Kidney (tissue), 14 donors: ENCODE measurements around the gene C7. TPM values are rescaled to one million over a fixed set of nuclear protein-coding genes. Genes with fewer than 3 reads are reported as not detected.

ENCODE experiments used
- DNase-seq, 5 donors: peaks; one replicate each; pipeline ENCODE4 v3.0.0-alpha.2; 2013 to 2020
- FAIRE-seq: peaks from 2 replicates; lab custom pipeline; 2012; peaks lifted over from hg19 to GRCh38; lab: Jason Lieb, UNC
- H3K27ac ChIP-seq, 2 donors: one replicate each; pipeline ENCODE4 v1.7.0; 2013; ENCODE audit warnings: low read depth in 2 of 2, low read length in 2 of 2, inconsistent platforms in 1 of 2
- H3K27me3 ChIP-seq: one replicate; pipeline ENCODE4 v1.7.1; 2013; ENCODE audit warnings: low read length, inconsistent platforms; ENCODE audit not compliant: control insufficient read depth, insufficient read depth
- H3K36me3 ChIP-seq, 3 donors: one replicate each; pipeline versions ENCODE4 v1.7.0 to v1.7.1; 2013; ENCODE audit warnings: low read length in 3 of 3, control low read depth in 1 of 3, inconsistent platforms in 1 of 3; ENCODE audit not compliant: insufficient read depth in 3 of 3, control insufficient read depth in 2 of 3
- H3K4me1 ChIP-seq, 3 donors: one replicate each; pipeline versions ENCODE4 v1.7.0 to v1.7.1; 2013; ENCODE audit warnings: low read length in 3 of 3, inconsistent platforms in 1 of 3, low read depth in 1 of 3; ENCODE audit not compliant: control insufficient read depth in 2 of 3, insufficient read depth in 2 of 3
- H3K4me3 ChIP-seq, 3 donors: one replicate each; pipeline versions ENCODE4 v1.7.0 to v1.8.1; 2013; ENCODE audit warnings: low read length in 3 of 3, control low read depth in 1 of 3, inconsistent platforms in 1 of 3
- H3K9ac ChIP-seq, 3 donors: one replicate each; pipeline versions ENCODE4 v1.7.0 to v1.7.1; 2013; ENCODE audit warnings: low read length in 3 of 3, control low read depth in 1 of 3, inconsistent platforms in 1 of 3
- H3K9me3 ChIP-seq, 3 donors: one replicate each; pipeline versions ENCODE4 v1.7.0 to v1.7.1; 2013; ENCODE audit warnings: low read length in 3 of 3, control low read depth in 1 of 3, inconsistent platforms in 1 of 3; ENCODE audit not compliant: control insufficient read depth in 2 of 3, insufficient read depth in 1 of 3
- CTCF ChIP-seq: IDR thresholded peaks from 3 replicates; pipeline ENCODE4 v1.5.1; 2012; ENCODE audit warnings: mild to moderate bottlenecking, moderate library complexity, borderline replicate concordance; ENCODE audit not compliant: insufficient read depth; ENCODE audit errors: extremely low read depth
- intact Hi-C: fragments of 100-400 bp; cut with DNase I; formaldehyde crosslinking; loops from one replicate; pipeline ENCODE4 v1.11.1; 2022
- polyA plus RNA-seq: library from polyadenylated mRNA; stranded (reverse); fragments of 350-450 nt; fragmentation: Illumina TruSeq; extraction: RNeasy Lipid Tissue Mini Kit (QIAGEN cat#74804); gene quantifications from one replicate; pipeline ENCODE4 v1.2.3, GENCODE V29; 2014; ENCODE audit warnings: low read depth, low replicate concordance; ENCODE audit not compliant: insufficient read depth
- total RNA-seq: library from RNA; stranded (reverse); fragmentation: NEBNext Ultra II Directional; extraction: Animal tissue kit (Norgen Biotek cat#: 25700); gene quantifications from one replicate; pipeline ENCODE4 v1.2.1, GENCODE V29; 2021
- donor health status: control.
- donor health status: control.
- donor health status: control.
- donor health status: control.
- donor health status: control.
- donor health status: DM: yes; HTN: yes; CAD: no.
- donor health status: Normal renal cell carcinoma (clear cell type).

The C7 gene
- total and polyA plus RNA-seq, 2 donors from 2014 or later, result 158 to 849 TPM

DNA sequence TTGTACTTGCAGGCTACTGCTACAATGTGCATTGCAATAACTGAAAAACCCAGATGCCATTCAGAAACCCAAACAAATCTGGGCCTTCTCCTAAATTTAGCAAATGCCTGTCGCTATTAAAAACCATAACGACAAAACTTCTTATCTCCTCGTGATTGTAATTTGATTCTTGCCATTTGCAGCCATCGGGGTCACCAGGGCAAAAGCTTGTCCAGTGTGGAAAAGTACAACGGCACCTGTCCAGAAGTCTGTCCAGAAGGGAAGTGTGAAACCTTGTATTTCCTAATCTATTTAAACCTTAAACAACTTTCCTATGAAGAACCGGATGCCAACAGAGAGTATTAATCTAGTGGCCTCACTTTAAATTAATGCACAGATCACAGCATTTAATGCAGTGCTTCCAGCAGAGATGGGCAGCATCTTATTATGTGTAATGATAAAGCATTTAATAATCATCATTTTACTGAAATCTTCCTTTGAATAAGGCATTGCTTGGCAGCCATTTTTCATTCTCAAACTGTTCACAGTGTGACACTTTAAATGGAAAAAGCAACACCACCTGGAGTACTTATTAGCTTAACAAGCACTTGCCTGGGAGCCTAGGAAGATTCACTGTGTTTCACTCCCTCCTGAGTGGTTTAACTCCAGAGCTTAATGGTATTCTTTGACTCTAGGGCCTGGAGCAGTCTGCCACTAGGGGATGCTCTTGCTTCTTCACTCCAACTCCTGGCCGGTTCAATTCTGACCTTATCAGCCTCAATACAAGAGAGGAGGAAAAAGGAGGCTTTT lies 4.9 kb upstream of the C7 start:
- Histone ChIP-seq H3K4me3 (no peak overlapping the region), H3K36me3 (no peaks in the 10 kb centered on the region), H3K9me3 (no peaks in the 10 kb centered on the region), H3K27me3 (no peaks in the 10 kb centered on the region), H3K4me1 (no peaks in the 10 kb centered on the region), H3K9ac (no peak overlapping the region), H3K27ac (peak overlapping the region in 1 of 2 donors; percentile 47)
- intact Hi-C loops, result no loop called here
- FAIRE-seq (no peak), DNase-seq (peak in 4 of 5 donors; percentile 60 to 89 (median 72))
- peak; percentile 88 for TF ChIP-seq CTCF

GRCh38 chr5:40904994-40905306 lies 4.3 kb upstream of the C7 start:
- no peak for DNase-seq
- H3K27ac ChIP-seq, result no peak overlapping the region
- no peak for TF ChIP-seq CTCF
- no peak overlapping the region for H3K9ac ChIP-seq
- H3K27me3 ChIP-seq, result no peaks in the 10 kb centered on the region
- FAIRE-seq, result no peak
- no peaks in the 10 kb centered on the region for H3K4me1 ChIP-seq
- H3K36me3 ChIP-seq, result no peaks in the 10 kb centered on the region
- no peak overlapping the region for H3K4me3 ChIP-seq
- intact Hi-C loops, result no loop called here
- no peaks in the 10 kb centered on the region for H3K9me3 ChIP-seq

- FAIRE-seq (no peak), DNase-seq (no peak)
- Histone ChIP-seq H3K36me3 (no peaks in the 10 kb centered on the region), H3K9ac (no peak overlapping the region), H3K9me3 (no peaks in the 10 kb centered on the region), H3K4me3 (no peak overlapping the region), H3K27me3 (no peaks in the 10 kb centered on the region), H3K4me1 (no peaks in the 10 kb centered on the region), H3K27ac (no peak overlapping the region)
- intact Hi-C loops, result no loop called here
- no peak for TF ChIP-seq CTCF
These were observed 2.9 kb upstream of the C7 start for GRCh38 chr5:40906351-40906751.
